Lower leg skin (tissue), 4 donors: ENCODE data around the gene CRY2. TPM values are rescaled to one million over a fixed set of nuclear protein-coding genes. Genes with fewer than 3 reads are reported as not detected.

Source experiments
- DNase-seq, 2 donors: peaks; one replicate each; pipeline ENCODE4 v3.0.0-alpha.2; 2019; ENCODE audit warnings: low spot score in 2 of 2
- H3K4me3 ChIP-seq: fragments of 200-600 bp; sonication (generic); 2 replicates; pipeline ENCODE4 v1.5.1; 2017; ENCODE audit warnings: mild to moderate bottlenecking, low read depth; ENCODE audit not compliant: poor library complexity, severe bottlenecking
- POLR2A ChIP-seq, 2 donors: fragments of 450-650 bp; IDR thresholded peaks; one replicate each; pipeline ENCODE4 v1.6.1; 2016 to 2017; ENCODE audit warnings: antibody characterized with exemption in 2 of 2, mild to moderate bottlenecking in 1 of 2, moderate library complexity in 1 of 2
- WGBS, 2 donors: methylation state at CpG; one replicate each; pipeline ENCODE4 v1.1.5; 2018; 5-methylcytosine and 5-hydroxymethylcytosine counted together
- intact Hi-C: fragments of 100-400 bp; cut with DNase I; formaldehyde crosslinking; loops from one replicate; pipeline ENCODE4 v1.15.0; 2023; ENCODE audit warnings: low total_unique reads
- total RNA-seq, 4 donors: library from RNA; depleted of rRNA; stranded (reverse); fragments of >200 nt; gene quantifications; one replicate each; pipeline ENCODE4 v1.1.0, GENCODE V29; 2016
- TF ChIP-seq, protein P1 (sequence below), 3 donors: fragments of 450-650 bp; IDR thresholded peaks; one replicate each; pipeline ENCODE4 v1.5.1; 2016; ENCODE audit warnings: antibody characterized with exemption in 3 of 3, mild to moderate bottlenecking in 3 of 3, moderate library complexity in 2 of 3

CRY2 gene
- total RNA-seq, 4 donors from 2014 or later = 59.6 to 92.1 (median 70.1) TPM

DNA sequence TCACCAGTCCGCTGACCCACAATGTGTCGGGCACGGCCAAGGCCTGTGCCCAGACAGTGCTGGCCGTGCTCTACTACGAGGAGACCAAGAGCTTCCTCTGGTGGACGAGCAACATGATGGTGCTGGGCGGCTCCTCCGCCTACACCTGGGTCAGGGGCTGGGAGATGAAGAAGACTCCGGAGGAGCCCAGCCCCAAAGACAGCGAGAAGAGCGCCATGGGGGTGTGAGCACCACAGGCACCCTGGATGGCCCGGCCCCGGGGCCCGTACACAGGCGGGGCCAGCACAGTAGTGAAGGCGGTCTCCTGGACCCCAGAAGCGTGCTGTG is 36.2 kb upstream of the CRY2 start:
- DNase-seq = peak in 1 of 2 donors; percentile 78
- no peak for TF ChIP-seq POLR2A (IDR thresholded peaks at IDR 0.05)
- TF ChIP-seq, protein P1, sequence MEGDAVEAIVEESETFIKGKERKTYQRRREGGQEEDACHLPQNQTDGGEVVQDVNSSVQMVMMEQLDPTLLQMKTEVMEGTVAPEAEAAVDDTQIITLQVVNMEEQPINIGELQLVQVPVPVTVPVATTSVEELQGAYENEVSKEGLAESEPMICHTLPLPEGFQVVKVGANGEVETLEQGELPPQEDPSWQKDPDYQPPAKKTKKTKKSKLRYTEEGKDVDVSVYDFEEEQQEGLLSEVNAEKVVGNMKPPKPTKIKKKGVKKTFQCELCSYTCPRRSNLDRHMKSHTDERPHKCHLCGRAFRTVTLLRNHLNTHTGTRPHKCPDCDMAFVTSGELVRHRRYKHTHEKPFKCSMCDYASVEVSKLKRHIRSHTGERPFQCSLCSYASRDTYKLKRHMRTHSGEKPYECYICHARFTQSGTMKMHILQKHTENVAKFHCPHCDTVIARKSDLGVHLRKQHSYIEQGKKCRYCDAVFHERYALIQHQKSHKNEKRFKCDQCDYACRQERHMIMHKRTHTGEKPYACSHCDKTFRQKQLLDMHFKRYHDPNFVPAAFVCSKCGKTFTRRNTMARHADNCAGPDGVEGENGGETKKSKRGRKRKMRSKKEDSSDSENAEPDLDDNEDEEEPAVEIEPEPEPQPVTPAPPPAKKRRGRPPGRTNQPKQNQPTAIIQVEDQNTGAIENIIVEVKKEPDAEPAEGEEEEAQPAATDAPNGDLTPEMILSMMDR (IDR thresholded peaks at IDR 0.05) = no peak
- intact Hi-C loops = no loop called here
- H3K4me3 ChIP-seq = no peak overlapping the region
- WGBS, 2 donors = 92 to 94% methylated on average over 17 of the region's 17 CpGs

GRCh38 chr11:45811571-45812290 is 35.5 kb upstream of the CRY2 start:
- intact Hi-C loops = no loop called here
- H3K4me3 ChIP-seq = no peak overlapping the region
- DNase-seq = peak in 1 of 2 donors; percentile 46
- TF ChIP-seq, protein P1 (IDR thresholded peaks at IDR 0.05) = no peak
- no peak for TF ChIP-seq POLR2A (IDR thresholded peaks at IDR 0.05)
- 85% methylated on average over 7 to 8 of the region's 8 CpGs for WGBS, 2 donors

- TF ChIP-seq POLR2A (IDR thresholded peaks at IDR 0.05) = no peak
- TF ChIP-seq, protein P1 (IDR thresholded peaks at IDR 0.05) = no peak
- H3K4me3 ChIP-seq = no peak overlapping the region
- DNase-seq = peak in 1 of 2 donors; percentile 54
- 76 to 91% methylated on average over 7 of the region's 7 CpGs for WGBS, 2 donors
- intact Hi-C loops = no loop called here
Observed at GRCh38 chr11:45812581-45813548, 34.4 kb upstream of the CRY2 start.

DNA sequence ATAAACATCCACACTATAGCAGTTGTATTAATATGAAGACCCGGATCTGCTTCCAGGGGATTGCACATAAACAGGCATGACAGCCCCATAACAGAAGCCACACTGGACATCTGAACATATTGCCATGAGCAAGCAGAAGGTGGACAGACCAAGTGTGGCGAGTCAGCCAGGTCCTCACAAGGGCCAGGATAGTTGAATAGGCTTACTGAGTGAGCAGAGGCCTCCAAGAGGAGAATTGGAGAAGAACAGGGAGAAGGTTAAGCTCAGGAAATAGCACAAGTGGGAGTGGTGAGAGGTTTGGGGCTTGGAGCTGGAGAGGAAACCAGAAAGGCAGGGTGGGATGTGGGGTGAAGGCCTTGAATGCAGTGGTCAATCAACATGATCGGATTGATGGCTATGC is 31.5 kb upstream of the CRY2 start:
- intact Hi-C loops = no loop called here
- 79 to 89% methylated on average over 3 of the region's 3 CpGs for WGBS, 2 donors
- peak in 1 of 2 donors; percentile 15 for DNase-seq
- H3K4me3 ChIP-seq = no peak overlapping the region
- TF ChIP-seq POLR2A (IDR thresholded peaks at IDR 0.05) = no peak
- TF ChIP-seq, protein P1 (IDR thresholded peaks at IDR 0.05) = no peak

DNA sequence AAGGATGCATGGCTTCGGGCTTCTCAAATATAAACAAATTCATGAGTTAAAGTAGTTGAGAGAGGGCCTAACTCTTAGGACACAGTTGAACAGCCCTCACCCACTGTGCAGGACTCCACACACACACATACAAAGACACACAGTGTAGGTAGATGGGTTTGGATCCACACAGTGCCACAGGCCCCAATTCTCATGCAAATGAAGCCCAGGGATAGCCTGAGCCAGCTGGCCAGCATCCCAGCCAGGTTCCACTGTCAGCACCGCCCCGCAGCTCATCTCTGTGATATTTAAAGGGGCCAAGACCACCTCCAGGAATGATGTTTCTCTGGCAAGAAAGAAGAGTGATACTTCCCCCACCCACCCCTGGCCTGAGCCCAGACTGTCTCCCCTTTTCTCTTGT is 30.7 kb upstream of the CRY2 start:
- TF ChIP-seq, protein P1 (IDR thresholded peaks at IDR 0.05) = no peak
- TF ChIP-seq POLR2A (IDR thresholded peaks at IDR 0.05) = no peak
- 41 to 57% methylated on average over 3 of the region's 3 CpGs for WGBS, 2 donors
- H3K4me3 ChIP-seq = no peak overlapping the region
- DNase-seq = no peak
- intact Hi-C loops = no loop called here
